Upper lobe of left lung (tissue), 6 donors: ENCODE measurements around the gene IMMP2L. TPM values are rescaled to one million over a fixed set of nuclear protein-coding genes. Genes with fewer than 3 reads are reported as not detected.

Experiments used
- ATAC-seq, 2 donors: fragments of 200-7000 bp; cut with Tn5 transposase; one replicate each; pipeline ENCODE4 v1.9.1; 2022; ENCODE audit warnings: mild to moderate bottlenecking in 2 of 2, moderate library complexity in 2 of 2; ENCODE audit not compliant: low FRiP score in 2 of 2
- DNase-seq, 2 donors: peaks; one replicate each; pipeline ENCODE4 v3.0.0-alpha.2; 2019 to 2020
- H3K27ac ChIP-seq, 4 donors: fragments of 200-600 bp; sonication (generic); one replicate each; pipeline ENCODE4 v1.5.1; 2016 to 2019
- H3K27me3 ChIP-seq, 4 donors: fragments of 200-600 bp; sonication (generic); one replicate each; pipeline ENCODE4 v1.5.1; 2017 to 2019
- H3K36me3 ChIP-seq, 4 donors: fragments of 200-600 bp; sonication (generic); one replicate each; pipeline ENCODE4 v1.5.1; 2016 to 2019
- H3K4me1 ChIP-seq, 4 donors: fragments of 200-600 bp; sonication (generic); one replicate each; pipeline ENCODE4 v1.5.1; 2018 to 2019
- H3K4me3 ChIP-seq, 4 donors: fragments of 200-600 bp; sonication (generic); one replicate each; pipeline ENCODE4 v1.5.1; 2017 to 2019; ENCODE audit warnings: mild to moderate bottlenecking in 2 of 4, moderate library complexity in 1 of 4
- H3K9me3 ChIP-seq, 4 donors: fragments of 200-600 bp; sonication (generic); one replicate each; pipeline ENCODE4 v1.5.1; 2018 to 2019
- CTCF ChIP-seq, 6 experiments: fragments of 450-650 bp in 4 of 6; fragments of 200-600 bp in 2 of 6; sonication (generic) in 2 of 6; IDR thresholded peaks; one replicate each; pipeline ENCODE4 v1.5.1; 2016 to 2019; ENCODE audit warnings: antibody characterized with exemption in 6 of 6
- EP300 ChIP-seq, 4 donors: sonication (generic); formaldehyde crosslinking; IDR thresholded peaks; one replicate each; pipeline ENCODE4 v1.5.1; 2017; ENCODE audit warnings: antibody characterized with exemption in 4 of 4, control low read depth in 2 of 4
- POLR2A ChIP-seq, 4 donors: fragments of 450-650 bp; IDR thresholded peaks; one replicate each; pipeline ENCODE4 v1.5.1; 2016 to 2017; ENCODE audit warnings: antibody characterized with exemption in 4 of 4, mild to moderate bottlenecking in 2 of 4
- POLR2AphosphoS5 ChIP-seq, 2 donors: sonication (generic); formaldehyde crosslinking; IDR thresholded peaks; one replicate each; pipeline ENCODE4 v1.5.1; 2017; ENCODE audit warnings: antibody characterized with exemption in 2 of 2
- WGBS, 2 donors: methylation state at CpG; one replicate each; pipeline ENCODE4 v1.1.5; 2017 to 2018; 5-methylcytosine and 5-hydroxymethylcytosine counted together
- total RNA-seq, 6 donors: library from RNA; depleted of rRNA in 4 of 6; stranded (reverse); fragments of >200 nt in 4 of 6; gene quantifications; one replicate each; pipeline versions ENCODE4 v1.1.0 to v1.2.1, GENCODE V29; 2016 to 2021
- donor health status: DM: no; HTN: no; CAD: no; lungs with moderate emphysema.
- donor health status: DM: no; HTN: yes; CAD: no; lungs with severe emphysema.

Gene IMMP2L
- total RNA-seq, 6 donors from 2014 or later = 7.1 to 17.5 (median 11.3) TPM

- DNase-seq (no peak), ATAC-seq (no peak)
- H3K9me3 ChIP-seq = no peaks in the 10 kb centered on the region
- no peak overlapping the region for H3K4me3 ChIP-seq
- no peak overlapping the region for H3K27ac ChIP-seq
- no peak for TF ChIP-seq POLR2A (IDR thresholded peaks at IDR 0.05)
- no peak for TF ChIP-seq POLR2AphosphoS5 (IDR thresholded peaks at IDR 0.05)
- no peaks in the 10 kb centered on the region for H3K4me1 ChIP-seq
- H3K36me3 ChIP-seq = no peaks in the 10 kb centered on the region
- 68 to 85% methylated on average over 3 of the region's 3 CpGs for WGBS, 2 donors
- H3K27me3 ChIP-seq = no peaks in the 10 kb centered on the region
Measured at GRCh38 chr7:111192614-111193413, 369.5 kb downstream of the IMMP2L start.

- whole genome bisulfite sequencing, 2 donors = 80 to 83% methylated on average over 2 of the region's 2 CpGs
- Histone ChIP-seq H3K9me3 (no peaks in the 10 kb centered on the region), H3K4me1 (no peaks in the 10 kb centered on the region), H3K4me3 (no peak overlapping the region), H3K27ac (no peak overlapping the region), H3K36me3 (no peaks in the 10 kb centered on the region), H3K27me3 (no peaks in the 10 kb centered on the region)
- no peak for ATAC-seq
- DNase-seq = no peak
- TF ChIP-seq POLR2A (IDR thresholded peaks at IDR 0.05) (no peak), CTCF (IDR thresholded peaks at IDR 0.05) (no peak), POLR2AphosphoS5 (IDR thresholded peaks at IDR 0.05) (no peak), EP300 (IDR thresholded peaks at IDR 0.05) (no peak)
Measured at GRCh38 chr7:111190804-111191203, 371.5 kb downstream of the IMMP2L start.

GRCh38 chr7:111184987-111185386 lies 377.3 kb downstream of the IMMP2L start:
- no peaks in the 10 kb centered on the region for H3K9me3 ChIP-seq
- ATAC-seq (no peak), DNase-seq (no peak)
- no peaks in the 10 kb centered on the region for H3K36me3 ChIP-seq
- H3K4me3 ChIP-seq = no peak overlapping the region
- WGBS, 2 donors = 91 to 95% methylated on average over 3 of the region's 3 CpGs
- no peaks in the 10 kb centered on the region for H3K27me3 ChIP-seq
- no peaks in the 10 kb centered on the region for H3K4me1 ChIP-seq
- H3K27ac ChIP-seq = no peak overlapping the region
- TF ChIP-seq EP300 (IDR thresholded peaks at IDR 0.05) = no peak
- TF ChIP-seq CTCF (IDR thresholded peaks at IDR 0.05) = no peak
- TF ChIP-seq POLR2A (IDR thresholded peaks at IDR 0.05) = no peak
- no peak for TF ChIP-seq POLR2AphosphoS5 (IDR thresholded peaks at IDR 0.05)

- no peak for TF ChIP-seq POLR2A (IDR thresholded peaks at IDR 0.05)
- TF ChIP-seq POLR2AphosphoS5 (IDR thresholded peaks at IDR 0.05) = no peak
- TF ChIP-seq CTCF (IDR thresholded peaks at IDR 0.05) = no peak
- TF ChIP-seq EP300 (IDR thresholded peaks at IDR 0.05) = no peak
Measured at GRCh38 chr7:111183321-111183720, 379.0 kb downstream of the IMMP2L start.

GRCh38 chr7:111180338-111180737 lies 382.0 kb downstream of the IMMP2L start:
- no peak for TF ChIP-seq POLR2A (IDR thresholded peaks at IDR 0.05)
- no peak for TF ChIP-seq CTCF (IDR thresholded peaks at IDR 0.05)

More at GRCh38 chr7:111183321-111183720, 379.0 kb downstream of the IMMP2L start:
- no peak overlapping the region for H3K27ac ChIP-seq
- H3K4me3 ChIP-seq = no peak overlapping the region
- no peaks in the 10 kb centered on the region for H3K36me3 ChIP-seq
- H3K27me3 ChIP-seq = no peaks in the 10 kb centered on the region
- no peaks in the 10 kb centered on the region for H3K4me1 ChIP-seq
- no peak for ATAC-seq
- no peaks in the 10 kb centered on the region for H3K9me3 ChIP-seq
- DNase-seq = no peak

More at GRCh38 chr7:111180338-111180737, 382.0 kb downstream of the IMMP2L start:
- H3K9me3 ChIP-seq = no peaks in the 10 kb centered on the region
- ATAC-seq = no peak
- H3K36me3 ChIP-seq = no peaks in the 10 kb centered on the region
- no peaks in the 10 kb centered on the region for H3K27me3 ChIP-seq
- no peak for DNase-seq
- WGBS, 2 donors = 80 to 95% methylated on average over 1 of the region's 1 CpG
- no peak overlapping the region for H3K4me3 ChIP-seq
- H3K27ac ChIP-seq = no peak overlapping the region
- no peaks in the 10 kb centered on the region for H3K4me1 ChIP-seq
